Measurements from ENCODE around the gene TMEM179.

TMEM179 gene

GRCh38 chr14:104541905-104542465 is 62.6 kb downstream of the TMEM179 start:
- no peak for DNase-seq
